C1 segment of cervical spinal cord (tissue), 14 donors: Measurements from ENCODE around the gene SIX3.

Experiments
- DNase-seq, 14 donors: peaks; one replicate each; lab custom pipeline; 2025; lab: John Stamatoyannopoulos, UW

SIX3 gene

DNA sequence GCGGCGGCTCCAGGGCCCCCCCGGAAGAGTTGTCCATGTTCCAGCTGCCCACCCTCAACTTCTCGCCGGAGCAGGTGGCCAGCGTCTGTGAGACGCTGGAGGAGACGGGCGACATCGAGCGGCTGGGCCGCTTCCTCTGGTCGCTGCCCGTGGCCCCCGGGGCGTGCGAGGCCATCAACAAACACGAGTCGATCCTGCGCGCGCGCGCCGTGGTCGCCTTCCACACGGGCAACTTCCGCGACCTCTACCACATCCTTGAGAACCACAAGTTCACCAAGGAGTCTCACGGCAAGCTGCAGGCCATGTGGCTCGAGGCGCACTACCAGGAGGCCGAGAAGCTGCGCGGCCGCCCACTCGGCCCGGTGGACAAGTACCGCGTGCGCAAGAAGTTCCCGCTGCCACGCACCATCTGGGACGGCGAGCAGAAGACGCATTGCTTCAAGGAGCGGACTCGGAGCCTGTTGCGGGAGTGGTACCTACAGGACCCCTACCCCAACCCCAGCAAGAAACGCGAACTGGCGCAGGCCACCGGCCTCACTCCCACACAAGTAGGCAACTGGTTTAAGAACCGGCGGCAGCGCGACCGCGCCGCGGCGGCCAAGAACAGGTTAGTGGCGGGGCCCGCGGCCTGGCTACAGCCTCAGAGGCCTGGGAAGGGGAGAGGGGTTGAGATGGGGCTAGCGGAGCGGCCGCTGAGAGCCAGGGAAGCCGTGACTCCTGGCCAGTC is 965 bp downstream of the SIX3 start:
- no peak for DNase-seq

DNA sequence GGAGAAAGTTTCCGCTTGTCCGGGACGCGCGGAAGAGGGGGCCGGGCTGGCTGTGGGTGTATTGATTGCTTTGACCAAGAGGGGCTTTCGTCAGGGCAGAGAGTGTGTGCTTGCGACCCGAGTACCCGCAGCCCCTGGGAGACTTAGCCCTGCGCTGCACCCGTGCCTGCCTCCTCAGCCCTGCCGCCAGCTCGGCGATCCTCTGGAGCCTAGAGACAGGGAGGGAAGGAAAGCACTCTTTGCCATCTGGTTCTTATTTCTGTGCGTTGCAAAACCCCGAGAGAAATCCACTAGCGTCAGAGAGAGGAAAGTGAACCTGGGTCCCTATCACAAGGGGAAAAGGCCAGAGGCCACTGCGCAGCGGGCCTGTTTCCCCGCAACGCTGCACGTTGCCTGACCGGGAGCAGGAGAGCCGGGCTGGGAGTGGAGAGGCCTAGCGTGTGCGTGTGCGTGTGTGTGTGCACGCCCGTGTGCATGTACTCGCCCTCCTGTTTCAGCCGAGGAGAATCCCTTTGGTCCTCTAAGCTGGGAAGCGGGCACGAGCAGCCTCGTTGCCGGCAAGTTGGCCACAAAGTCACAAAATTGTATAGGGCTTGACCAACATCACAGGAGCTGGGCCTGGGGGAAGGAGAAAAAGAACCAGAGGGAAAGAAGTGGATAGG is 1.7 kb downstream of the SIX3 start:
- no peak for DNase-seq

DNA sequence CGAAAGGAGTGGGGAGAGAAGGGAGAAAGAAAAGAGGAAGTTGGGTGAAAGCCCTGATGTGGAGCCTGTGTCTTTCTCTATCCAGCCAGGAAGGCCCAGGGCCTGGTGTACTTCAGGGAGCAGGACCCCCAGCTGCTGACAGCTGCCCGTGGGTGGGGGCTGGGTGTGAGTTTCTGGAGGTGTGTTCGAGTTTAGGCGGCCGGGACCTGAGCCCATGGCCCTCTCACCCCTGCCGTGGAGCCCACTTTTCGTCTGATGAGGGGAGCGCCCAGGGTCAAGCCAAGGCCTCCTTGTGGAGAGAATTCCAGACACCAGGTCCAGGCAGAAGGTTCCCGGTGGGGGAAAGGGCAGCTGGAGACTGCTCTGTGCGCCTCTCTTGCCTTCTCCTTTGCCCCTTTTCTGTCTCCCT is 2.2 kb downstream of the SIX3 start:
- DNase-seq, result no peak

DNA sequence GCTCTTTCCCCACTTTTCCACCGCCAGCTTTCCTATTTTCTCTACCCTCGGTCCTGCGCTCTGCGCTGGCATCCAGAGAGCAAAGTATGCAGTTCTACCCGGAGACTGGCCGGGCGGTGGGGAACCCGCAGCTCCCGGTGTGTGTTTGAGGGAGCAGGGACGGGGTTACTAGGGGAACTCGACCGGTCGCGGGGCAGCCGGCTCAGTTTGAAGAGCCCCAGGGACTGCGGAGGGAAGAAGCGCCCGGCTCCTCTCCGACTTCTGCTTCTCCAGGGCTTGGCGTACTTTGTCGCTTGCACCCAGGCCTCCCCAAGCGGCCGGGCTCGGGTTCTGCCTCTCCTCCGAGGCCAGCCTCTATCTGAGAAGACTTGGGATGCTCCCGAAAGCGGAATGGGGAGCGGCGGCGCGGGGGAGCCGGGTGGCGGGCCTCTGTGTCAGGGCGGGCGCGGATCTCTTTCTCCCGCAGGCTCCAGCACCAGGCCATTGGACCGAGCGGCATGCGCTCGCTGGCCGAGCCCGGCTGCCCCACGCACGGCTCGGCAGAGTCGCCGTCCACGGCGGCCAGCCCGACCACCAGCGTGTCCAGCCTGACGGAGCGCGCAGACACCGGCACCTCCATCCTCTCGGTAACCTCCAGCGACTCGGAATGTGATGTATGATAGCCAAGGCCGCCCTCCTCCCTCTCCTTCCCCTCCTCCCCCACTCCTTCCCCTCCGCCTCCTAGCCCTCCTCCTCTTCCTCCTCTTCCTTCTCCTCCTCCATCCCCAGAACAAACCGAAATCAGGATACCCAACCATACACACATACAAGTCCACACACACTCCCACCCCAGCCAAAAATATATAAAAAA is 2.8 kb downstream of the SIX3 start:
- no peak for DNase-seq

DNA sequence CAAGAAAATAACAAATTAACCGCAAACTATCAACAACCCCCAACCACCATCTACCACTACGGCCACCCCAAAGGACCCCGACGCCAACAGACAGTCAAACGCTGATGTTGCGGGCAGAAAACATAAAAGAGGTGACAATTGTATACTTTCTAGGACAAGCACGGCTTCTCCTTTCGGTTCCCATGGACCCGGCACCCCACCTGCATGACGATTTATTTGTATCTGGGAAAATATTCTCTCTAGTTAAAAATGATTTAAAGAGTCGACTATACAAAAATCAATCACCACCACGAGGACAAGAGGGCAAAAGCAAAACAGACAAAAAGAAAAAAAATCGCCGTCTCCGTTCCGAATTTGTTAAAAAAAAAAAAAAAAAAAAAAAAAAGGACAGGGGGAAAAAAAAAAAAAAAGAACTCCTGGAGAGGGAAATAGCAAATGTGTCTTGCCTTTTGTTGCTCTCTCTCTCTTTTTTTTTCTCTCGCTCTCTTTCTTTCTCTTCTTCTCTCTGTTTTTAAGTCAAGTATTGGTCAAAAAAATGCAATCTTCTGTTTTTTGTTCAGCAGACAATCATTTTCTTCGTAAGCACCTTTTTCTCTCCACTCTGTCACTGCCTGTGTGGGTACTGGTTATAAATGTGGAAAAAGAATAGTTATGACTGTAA is 3.6 kb downstream of the SIX3 start:
- DNase-seq, result no peak

DNA sequence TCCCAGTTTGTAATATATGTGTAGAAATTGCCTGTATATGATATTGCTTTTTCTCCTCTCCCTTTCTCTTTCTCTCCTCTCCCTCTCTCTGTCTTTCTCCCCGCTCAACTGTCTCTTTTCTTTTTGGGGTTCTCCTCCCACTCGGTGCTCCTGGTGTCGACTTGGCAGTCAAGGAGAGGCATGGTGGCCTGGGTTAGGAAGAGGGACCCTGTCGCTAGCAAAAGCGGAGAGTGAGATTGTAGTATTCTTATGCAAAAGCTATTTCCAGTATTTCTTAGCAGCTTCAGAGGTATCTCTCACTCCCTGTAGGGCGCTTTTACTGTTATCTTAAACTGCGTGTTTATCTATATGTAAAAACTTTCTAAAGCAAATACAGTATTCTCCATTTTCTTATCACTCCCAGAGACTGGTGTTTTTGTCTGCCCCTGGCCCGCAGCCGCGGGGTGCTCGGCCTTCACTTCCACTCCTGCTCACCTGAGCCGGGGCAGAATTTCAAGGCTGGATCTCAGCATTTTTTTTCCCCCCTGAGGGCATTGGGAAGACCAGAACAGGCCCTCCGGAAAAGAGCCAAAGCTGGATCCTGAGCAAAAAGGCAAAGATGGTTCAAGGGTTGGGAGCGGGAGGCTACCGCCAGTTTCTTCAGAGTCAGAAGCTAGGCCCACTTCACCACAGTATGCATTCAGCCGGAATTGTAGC is 4.3 kb downstream of the SIX3 start:
- no peak for DNase-seq

DNA sequence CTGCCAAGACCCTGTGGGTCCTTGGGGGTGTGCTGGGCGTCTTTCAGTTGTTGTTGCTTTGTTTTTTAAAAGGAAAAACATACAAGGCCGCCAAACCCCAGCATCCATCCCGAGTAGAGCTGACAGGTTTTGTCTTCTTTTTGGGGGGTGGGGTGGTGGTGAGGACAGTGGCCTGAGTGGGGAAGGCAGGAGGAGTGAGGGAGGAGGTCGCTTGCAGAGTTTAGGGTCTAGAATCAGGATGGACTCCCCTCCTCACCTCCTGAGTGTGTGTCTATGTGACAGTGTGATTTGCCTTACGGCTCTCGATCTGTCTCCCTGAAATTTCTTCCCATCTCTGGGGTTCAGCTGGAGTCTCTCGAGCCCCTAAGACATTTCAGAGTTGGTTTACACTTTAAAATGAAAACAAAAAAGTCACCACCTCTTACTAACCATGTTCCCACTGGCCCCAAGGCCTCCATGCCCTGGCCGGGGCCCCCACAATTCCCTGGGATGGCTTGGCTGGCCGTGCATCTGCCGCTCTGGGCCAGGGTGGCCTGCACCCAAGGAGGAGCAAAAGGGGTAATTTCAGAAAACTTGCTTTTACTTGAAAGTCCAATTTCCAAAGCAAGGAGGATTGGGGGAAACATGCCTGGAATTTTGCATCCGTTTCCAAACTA is 5.0 kb downstream of the SIX3 start:
- DNase-seq, result no peak

DNA sequence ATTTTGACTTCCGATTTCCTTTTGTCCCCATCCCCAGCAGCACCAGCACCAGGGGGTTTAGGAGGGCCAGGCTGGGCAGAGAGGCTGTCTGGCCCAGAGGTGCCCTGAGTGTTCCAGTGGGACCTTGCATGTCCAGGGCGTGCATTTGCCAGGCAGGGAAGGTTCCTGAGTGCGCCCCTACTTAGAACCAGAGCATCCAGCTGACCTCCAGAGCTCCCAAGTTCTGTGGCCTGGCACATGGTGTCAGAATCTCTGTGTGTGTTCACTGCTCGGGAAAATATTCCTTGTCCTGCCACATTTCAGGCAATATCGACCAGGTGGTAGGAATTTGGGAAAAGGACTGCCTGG is 5.5 kb downstream of the SIX3 start:
- DNase-seq, result no peak

DNA sequence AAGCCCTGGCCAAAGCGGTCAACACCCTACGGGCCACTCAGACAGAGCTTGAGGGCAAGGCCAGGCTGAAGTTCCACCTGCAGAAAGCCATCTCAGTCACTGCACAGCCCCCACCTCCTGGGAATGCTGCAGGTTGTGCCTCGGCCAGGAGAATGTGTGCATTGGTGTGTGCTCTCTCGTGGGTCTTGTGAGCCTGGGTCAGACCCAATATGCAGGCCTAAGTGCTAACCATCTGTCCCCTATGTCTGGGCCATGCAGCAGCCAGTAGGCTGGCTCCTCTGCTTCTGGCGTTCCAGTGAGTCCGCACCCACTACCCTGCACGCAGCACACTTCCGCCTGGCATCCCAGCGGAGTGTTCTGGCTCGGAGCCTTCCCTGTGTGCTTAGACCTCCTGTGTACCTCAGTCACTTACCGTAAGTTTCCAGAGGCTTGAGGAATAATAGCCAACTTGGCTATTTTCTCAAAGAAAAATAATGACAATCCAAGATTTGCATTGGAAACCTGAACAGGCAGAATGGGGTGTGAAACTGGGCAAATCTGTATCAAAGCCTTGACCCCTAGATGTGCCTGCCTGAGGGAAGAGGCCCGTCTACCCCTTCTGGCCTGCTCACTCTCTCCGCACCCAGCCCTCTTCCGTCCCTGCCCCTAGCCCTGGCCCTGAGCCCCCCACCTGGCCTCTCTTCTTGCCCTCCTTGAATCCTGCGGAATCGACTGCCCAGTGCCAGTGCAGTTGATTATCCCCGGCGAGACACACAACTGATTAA is 7.2 kb downstream of the SIX3 start:
- DNase-seq, result no peak

DNA sequence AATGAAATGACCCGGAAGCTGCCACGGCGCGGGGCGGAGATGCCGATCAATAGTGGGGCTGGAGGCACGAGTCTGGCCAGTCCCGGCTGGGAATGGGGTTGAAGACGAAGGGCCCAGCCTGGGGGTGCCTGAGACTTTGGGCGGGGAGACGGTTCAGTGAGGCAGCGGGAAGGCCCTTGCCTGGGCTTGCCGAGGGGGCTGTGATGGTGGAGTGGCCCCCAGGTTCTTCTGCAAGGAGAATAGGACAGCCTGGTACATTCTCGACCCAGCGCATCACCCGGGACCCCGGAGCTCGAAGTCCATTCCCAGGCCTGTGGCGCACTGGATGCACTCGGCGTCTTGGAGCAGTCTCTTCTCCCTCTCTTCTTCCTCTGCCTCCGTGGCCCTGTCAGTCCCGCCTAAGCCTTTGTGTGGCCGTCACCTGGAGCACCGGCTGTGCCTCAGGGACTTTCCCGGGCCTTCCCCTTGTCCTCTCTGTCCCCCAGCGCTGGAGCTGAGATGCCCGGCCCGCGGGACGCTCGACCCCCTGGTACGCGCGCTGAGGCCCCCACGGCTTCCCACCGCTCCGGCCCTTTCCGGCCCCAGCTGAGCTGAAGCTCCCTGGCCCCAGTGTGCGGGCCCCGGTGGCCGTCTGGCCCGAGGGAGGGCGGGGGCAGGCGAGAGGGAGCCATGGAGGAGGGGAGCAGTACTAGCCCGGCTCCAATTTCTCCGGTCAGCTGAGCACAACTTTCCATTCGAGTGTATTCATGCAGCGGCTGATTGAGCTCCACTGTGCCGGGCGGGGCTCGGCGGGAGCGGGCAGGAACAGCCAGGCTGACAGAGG is 8.0 kb downstream of the SIX3 start:
- DNase-seq, result peak in 3 of 14 donors; percentile 3 to 23 (median 4)

DNA sequence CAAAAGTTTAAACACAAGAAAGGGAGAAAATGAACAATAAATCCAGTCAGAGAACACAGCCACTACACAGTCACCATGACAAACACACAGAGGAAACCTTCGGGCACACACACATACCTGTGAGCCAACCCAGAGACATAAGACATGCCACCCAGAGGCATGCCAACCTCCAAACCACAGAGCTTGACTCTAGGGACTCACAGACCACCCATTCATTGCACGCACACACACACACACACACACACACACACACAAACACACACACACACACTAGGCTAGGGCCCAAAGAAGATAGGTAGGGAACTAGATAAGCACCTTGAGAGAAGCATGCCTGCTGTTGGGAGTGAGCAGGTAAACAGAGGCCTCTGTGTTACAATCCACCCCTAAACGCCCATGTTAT is 9.1 kb downstream of the SIX3 start:
- DNase-seq, result no peak

DNA sequence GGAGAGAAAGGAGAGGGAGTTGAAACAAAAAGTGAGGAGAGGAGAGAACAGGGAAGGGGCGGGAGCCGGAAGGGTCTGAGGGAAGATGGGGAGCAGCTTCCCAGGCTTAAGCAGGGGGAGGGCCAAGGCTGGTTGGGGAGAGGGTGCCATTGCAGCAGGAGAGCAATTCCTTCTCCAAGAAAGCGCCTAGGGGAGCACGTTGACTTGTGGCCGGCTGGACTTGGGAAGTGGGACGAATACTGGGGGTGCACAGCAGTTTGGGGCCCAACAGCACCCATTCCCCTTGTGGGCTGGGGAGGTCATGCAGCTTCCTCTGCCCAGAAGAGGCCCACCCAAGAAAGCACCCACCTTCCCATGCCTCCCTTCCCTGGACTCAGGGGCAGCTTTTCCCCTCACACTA is 9.6 kb downstream of the SIX3 start:
- no peak for DNase-seq

DNA sequence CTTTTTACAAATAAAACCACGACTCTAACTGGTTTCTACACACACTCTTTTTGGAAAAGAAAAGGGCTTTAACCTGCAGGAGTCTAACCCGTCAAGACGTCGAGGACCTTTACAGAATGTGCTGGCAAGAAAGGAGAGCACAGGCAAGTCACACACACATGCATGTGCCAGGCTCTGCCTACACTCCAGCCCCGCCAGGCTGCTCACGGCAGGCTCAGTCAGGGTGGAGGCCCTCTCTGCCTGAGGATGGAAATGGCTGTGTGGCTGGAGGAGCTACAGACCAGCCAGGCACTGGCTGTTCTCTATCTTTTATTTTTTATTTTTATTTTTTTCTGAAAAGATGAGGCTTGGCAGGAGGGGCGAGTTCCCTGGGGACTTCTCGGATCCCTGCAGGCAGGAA is 10.2 kb downstream of the SIX3 start:
- no peak for DNase-seq

DNA sequence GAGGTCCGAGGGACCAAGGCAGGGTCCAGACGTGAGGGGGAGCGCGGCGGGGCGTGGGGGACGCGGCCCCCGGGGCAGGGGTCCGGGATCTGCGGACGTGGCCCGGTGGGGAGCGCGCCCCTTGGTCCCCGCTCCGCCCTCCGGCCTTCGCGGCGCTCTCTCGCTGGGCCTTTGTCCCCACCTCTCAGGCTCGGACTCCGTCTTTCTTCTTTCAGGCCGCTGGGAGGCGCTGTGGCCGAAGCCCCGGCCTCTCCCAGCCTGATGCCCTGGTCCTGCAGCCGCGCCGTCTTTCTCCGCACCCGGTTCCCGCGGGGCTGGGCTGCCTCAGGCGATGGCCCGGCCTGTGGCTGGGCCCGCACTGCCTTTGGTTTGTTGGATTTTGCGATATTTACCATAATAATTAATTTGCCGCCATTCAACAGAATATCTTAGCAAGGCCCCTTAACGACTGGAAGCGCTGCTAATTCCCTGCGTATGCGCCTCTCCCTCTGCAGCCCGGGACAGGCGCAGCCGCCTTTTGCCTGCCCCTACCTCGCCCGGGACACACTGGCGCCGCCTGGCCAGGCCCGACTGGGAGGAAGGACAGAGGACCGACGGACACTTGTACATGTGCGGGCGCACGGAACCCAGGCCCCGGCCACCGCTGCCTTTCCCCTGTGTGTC is 10.8 kb downstream of the SIX3 start:
- DNase-seq, result peak in 9 of 14 donors; percentile 1 to 49 (median 7)

DNA sequence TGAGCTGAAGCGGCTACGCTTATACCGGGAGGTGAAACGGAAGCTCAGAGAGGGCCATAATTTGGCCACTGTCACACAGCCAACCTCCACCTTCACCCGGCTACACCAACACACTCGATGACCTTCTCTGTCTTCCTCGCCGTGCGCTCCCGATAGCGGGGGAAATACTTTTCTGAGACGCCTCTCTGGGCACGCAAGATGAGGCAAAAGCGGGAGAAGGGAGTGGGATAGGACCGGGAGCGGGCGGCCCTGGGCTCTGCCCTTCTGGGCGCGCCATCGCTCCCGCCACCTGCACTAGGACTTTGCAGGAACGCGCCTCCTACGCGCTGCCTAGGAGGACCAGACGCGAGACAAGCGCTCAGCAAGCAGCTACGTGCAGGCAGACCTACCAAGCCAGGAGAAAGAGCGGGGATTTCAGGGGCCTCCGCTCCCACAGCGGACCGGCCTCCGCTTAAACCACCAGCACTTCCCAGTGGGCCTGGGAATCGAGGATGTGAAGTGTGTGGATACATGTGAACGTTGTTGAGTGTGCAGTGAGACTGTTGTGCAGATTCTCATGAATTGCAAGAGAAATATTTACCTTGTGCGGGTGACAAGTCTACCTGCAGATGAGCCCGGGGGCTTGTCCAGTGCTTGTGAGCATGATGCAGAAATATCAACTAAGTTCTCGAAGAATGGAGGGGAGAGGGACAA is 11.4 kb downstream of the SIX3 start:
- DNase-seq, result no peak

DNA sequence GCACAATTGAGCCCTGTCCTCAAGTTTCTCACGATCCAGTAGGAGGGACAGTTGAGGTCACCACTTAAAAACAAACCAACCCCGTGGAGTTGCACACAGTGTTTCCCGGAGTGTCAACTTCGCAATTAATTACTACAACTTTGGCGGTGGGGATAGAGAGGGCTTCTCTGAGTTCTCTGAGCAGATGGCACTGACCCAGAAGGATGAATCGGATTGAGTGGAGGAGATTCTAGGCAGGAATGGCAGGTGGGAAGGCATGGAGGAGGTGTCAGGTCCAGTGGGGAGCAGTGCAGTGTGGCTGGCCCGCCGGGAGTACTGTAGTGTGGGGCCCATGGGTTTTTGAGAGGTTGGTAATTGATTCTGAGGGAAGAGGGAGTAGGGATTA is 12.0 kb downstream of the SIX3 start:
- no peak for DNase-seq

DNA sequence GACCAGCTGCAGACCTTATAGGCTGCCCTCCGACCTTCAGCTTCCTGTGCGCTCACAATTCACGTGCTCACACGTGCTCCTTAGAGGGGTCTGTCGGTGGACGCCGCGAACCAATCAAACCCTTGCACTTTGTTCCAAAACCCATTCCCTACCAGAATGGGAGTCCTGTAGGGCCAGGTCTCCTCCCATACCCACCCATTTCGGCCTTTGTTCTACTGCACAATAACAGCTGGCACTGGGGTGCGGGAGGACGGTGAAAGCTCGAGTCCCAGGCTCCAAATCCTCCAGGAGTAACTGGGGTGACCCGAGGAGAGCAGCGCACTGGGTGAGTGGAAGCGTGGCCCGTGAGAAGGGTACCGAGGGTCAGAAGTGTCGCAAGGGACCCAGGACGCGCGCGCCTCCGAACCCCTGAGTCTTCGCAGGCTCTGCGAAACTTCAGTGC is 13.0 kb downstream of the SIX3 start:
- DNase-seq, result no peak
